Spinal cord (tissue), 10 donors: ENCODE results near the gene ABCD3. TPM values are rescaled to one million over a fixed set of nuclear protein-coding genes. Genes with fewer than 3 reads are reported as not detected.
"Not testable (repeated sequence)": the region's sequence is repeated elsewhere in the genome, so short reads cannot be mapped to it uniquely, and the experiment has no call there.

ENCODE experiments used
- DNase-seq, 6 donors: peaks; one replicate each; pipeline versions ENCODE4 v3.0.0 to v3.0.0-alpha.2; 2013 to 2015; ENCODE audit warnings: low spot score in 6 of 6, low read depth in 4 of 6
- H3K27ac ChIP-seq: one replicate; pipeline ENCODE4 v1.5.1; 2013; ENCODE audit warnings: low read depth, low read length, control low read depth
- H3K27me3 ChIP-seq: one replicate; pipeline ENCODE4 v1.6.1; 2013; ENCODE audit warnings: low read length; ENCODE audit not compliant: control insufficient read depth, insufficient read depth
- H3K36me3 ChIP-seq: one replicate; pipeline ENCODE4 v1.6.1; 2013; ENCODE audit warnings: low read length; ENCODE audit not compliant: control insufficient read depth, insufficient read depth
- H3K4me1 ChIP-seq: one replicate; pipeline ENCODE4 v1.6.1; 2013; ENCODE audit warnings: low read length; ENCODE audit not compliant: control insufficient read depth, insufficient read depth
- H3K4me3 ChIP-seq: one replicate; pipeline ENCODE4 v1.5.1; 2013; ENCODE audit warnings: low read depth, low read length, control low read depth
- H3K9me3 ChIP-seq: one replicate; pipeline ENCODE4 v1.6.1; 2013; ENCODE audit warnings: low read length; ENCODE audit not compliant: control insufficient read depth, insufficient read depth
- WGBS: methylation state at CpG from one replicate; pipeline ENCODE4 v1.1.5; 2013; ENCODE audit warnings: missing lambda C conversion rate; ENCODE audit not compliant: insufficient coverage; 5-methylcytosine and 5-hydroxymethylcytosine counted together
- polyA plus RNA-seq, 2 donors: library from polyadenylated mRNA; unstranded; fragments of 120-200 nt; gene quantifications; one replicate each; pipeline ENCODE4 v1.2.1, GENCODE V29; 2013; ENCODE audit not compliant: insufficient read length in 2 of 2
- total RNA-seq, 2 donors: library from RNA; depleted of rRNA in 1 of 2; stranded (reverse); fragments of 120-200 nt in 1 of 2; fragments of >200 nt in 1 of 2; gene quantifications; one replicate each; pipeline versions ENCODE4 v1.2.3 to v1.2.4, GENCODE V29; 2013 to 2014
- donor health status: healthy.

ABCD3 gene
- total and polyA plus RNA-seq, 4 donors: 52.9 to 95.5 (median 61.0) TPM

- H3K4me1 ChIP-seq, H3K36me3 ChIP-seq, H3K27me3 ChIP-seq, DNase-seq, H3K4me3 ChIP-seq, H3K27ac ChIP-seq: not testable (repeated sequence)
- peaks cover 16% of the 10 kb centered on the region for H3K9me3 ChIP-seq
- 88% methylated on average over 8 of the region's 8 CpGs for WGBS
Observed at GRCh38 chr1:94445733-94446132, 27.5 kb downstream of the ABCD3 start.

- not testable (repeated sequence) for H3K4me1 ChIP-seq, H3K4me3 ChIP-seq, H3K27me3 ChIP-seq, H3K27ac ChIP-seq, DNase-seq, H3K36me3 ChIP-seq
- H3K9me3 ChIP-seq: peaks cover 19% of the 10 kb centered on the region
- WGBS: 60% methylated on average over 3 of the region's 6 CpGs
Observed at GRCh38 chr1:94446177-94446576, 28.0 kb downstream of the ABCD3 start.

- H3K27me3 ChIP-seq, DNase-seq, H3K4me3 ChIP-seq, H3K9me3 ChIP-seq, H3K36me3 ChIP-seq, H3K27ac ChIP-seq, H3K4me1 ChIP-seq: not testable (repeated sequence)
- WGBS: no CpG with 5 or more reads among the region's 3 CpGs
Observed at GRCh38 chr1:94448741-94449140, 30.6 kb downstream of the ABCD3 start.

- no peak overlapping the region for H3K4me3 ChIP-seq
- no peaks in the 10 kb centered on the region for H3K36me3 ChIP-seq
- H3K27ac ChIP-seq: no peak overlapping the region
- WGBS: no CpG with 5 or more reads among the region's 2 CpGs
- no peaks in the 10 kb centered on the region for H3K27me3 ChIP-seq
- no peaks in the 10 kb centered on the region for H3K9me3 ChIP-seq
- H3K4me1 ChIP-seq: no peaks in the 10 kb centered on the region
- DNase-seq: no peak
Observed at GRCh38 chr1:94456736-94457135, 38.5 kb downstream of the ABCD3 start.

- no peak overlapping the region for H3K27ac ChIP-seq
- no peak overlapping the region for H3K4me3 ChIP-seq
- no peaks in the 10 kb centered on the region for H3K27me3 ChIP-seq
- H3K36me3 ChIP-seq: peaks cover 2% of the 10 kb centered on the region
- no CpG with 5 or more reads among the region's 2 CpGs for WGBS
- no peaks in the 10 kb centered on the region for H3K4me1 ChIP-seq
- no peaks in the 10 kb centered on the region for H3K9me3 ChIP-seq
- no peak for DNase-seq
Observed at GRCh38 chr1:94462606-94463005, 44.4 kb downstream of the ABCD3 start.

GRCh38 chr1:94463056-94463764, 45.0 kb downstream of the ABCD3 start:
- Histone ChIP-seq H3K4me3 (no peak overlapping the region), H3K9me3 (no peaks in the 10 kb centered on the region), H3K36me3 (peaks cover 2% of the 10 kb centered on the region), H3K27ac (no peak overlapping the region), H3K27me3 (no peaks in the 10 kb centered on the region), H3K4me1 (no peaks in the 10 kb centered on the region)
- DNase-seq: no peak
- WGBS: no CpG with 5 or more reads among the region's 3 CpGs

GRCh38 chr1:94463765-94464330, 45.7 kb downstream of the ABCD3 start:
- H3K4me1 ChIP-seq: no peaks in the 10 kb centered on the region
- no peaks in the 10 kb centered on the region for H3K27me3 ChIP-seq
- no peaks in the 10 kb centered on the region for H3K9me3 ChIP-seq
- H3K36me3 ChIP-seq: peaks cover 2% of the 10 kb centered on the region
- H3K27ac ChIP-seq: no peak overlapping the region
- DNase-seq: peak in 2 of 6 donors; percentile 7 to 9
- 86% methylated on average over 1 of the region's 3 CpGs for WGBS
- H3K4me3 ChIP-seq: no peak overlapping the region

- Histone ChIP-seq H3K4me3 (no peak overlapping the region), H3K9me3 (no peaks in the 10 kb centered on the region), H3K36me3 (peaks cover 2% of the 10 kb centered on the region), H3K27ac (no peak overlapping the region), H3K4me1 (no peaks in the 10 kb centered on the region), H3K27me3 (no peaks in the 10 kb centered on the region)
- DNase-seq: no peak
Observed at GRCh38 chr1:94468708-94469107, 50.5 kb downstream of the ABCD3 start.

- 92% methylated on average over 2 of the region's 2 CpGs for WGBS
- Histone ChIP-seq H3K27ac (no peak overlapping the region), H3K27me3 (no peaks in the 10 kb centered on the region), H3K4me1 (no peaks in the 10 kb centered on the region), H3K36me3 (no peaks in the 10 kb centered on the region), H3K4me3 (no peak overlapping the region), H3K9me3 (no peaks in the 10 kb centered on the region)
- DNase-seq: no peak
Observed at GRCh38 chr1:94471271-94471670, 53.1 kb downstream of the ABCD3 start.

GRCh38 chr1:94475232-94475631, 57.0 kb downstream of the ABCD3 start:
- no peak for DNase-seq
- Histone ChIP-seq H3K4me1 (no peaks in the 10 kb centered on the region), H3K27me3 (no peaks in the 10 kb centered on the region), H3K4me3 (no peak overlapping the region), H3K9me3 (no peaks in the 10 kb centered on the region), H3K36me3 (no peaks in the 10 kb centered on the region), H3K27ac (no peak overlapping the region)
